ENCODE data around the gene BEGAIN. TPM values are rescaled to one million over a fixed set of nuclear protein-coding genes. Genes with fewer than 3 reads are reported as not detected.

The BEGAIN gene
- total and polyA plus RNA-seq, 7 donors = 0.36 to 1.4 (median 0.60) TPM

- no peaks in the 10 kb centered on the region for H3K36me3 ChIP-seq
- intact Hi-C loops (cut with DNase I) = no loop called here
- DNase-seq = no peak
- H3K4me3 ChIP-seq = no peak overlapping the region
- WGBS, 2 donors = 91 to 92% methylated on average over 9 of the region's 9 CpGs
- H3K27me3 ChIP-seq = peaks cover 0 to 32% (median 4%) of the 10 kb centered on the region in 3 donors
- no peaks in the 10 kb centered on the region for H3K9me3 ChIP-seq
- no peaks in the 10 kb centered on the region for H3K4me1 ChIP-seq
- no peak for TF ChIP-seq POLR2A (IDR thresholded peaks at IDR 0.05)
- no peak overlapping the region for H3K27ac ChIP-seq
Observed at GRCh38 chr14:100560471-100560870, 26.7 kb downstream of the BEGAIN start.

DNA sequence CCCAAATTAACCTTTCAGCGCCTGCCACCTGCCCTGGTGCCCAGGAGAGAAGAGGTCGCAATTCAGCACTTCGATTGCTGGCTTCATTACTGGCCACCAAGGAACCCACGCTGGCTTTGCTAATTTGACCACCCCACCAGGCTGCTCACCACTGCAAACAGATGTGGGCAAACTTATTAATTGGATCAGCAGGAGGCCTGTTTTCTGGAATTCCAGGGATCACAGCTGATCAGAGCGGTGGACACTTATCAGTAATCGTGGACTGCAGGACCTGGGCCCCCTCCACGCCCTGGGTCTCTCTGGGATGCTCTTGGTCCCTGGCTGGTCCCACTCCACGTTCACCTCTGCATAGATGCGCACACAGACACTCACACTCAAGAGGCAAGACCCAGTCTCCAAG is 27.8 kb downstream of the BEGAIN start:
- 81 to 90% methylated on average over 9 of the region's 9 CpGs for WGBS, 2 donors
- Histone ChIP-seq H3K9me3 (no peaks in the 10 kb centered on the region), H3K27me3 (peaks cover 0 to 24% (median 0%) of the 10 kb centered on the region in 3 donors), H3K36me3 (no peaks in the 10 kb centered on the region), H3K4me1 (no peaks in the 10 kb centered on the region), H3K4me3 (no peak overlapping the region), H3K27ac (no peak overlapping the region)
- TF ChIP-seq POLR2A (IDR thresholded peaks at IDR 0.05) = no peak
- intact Hi-C loops (cut with DNase I) = no loop called here
- DNase-seq = no peak

GRCh38 chr14:100558966-100559365 is 28.3 kb downstream of the BEGAIN start:
- Histone ChIP-seq H3K27me3 (peaks cover 0 to 21% (median 0%) of the 10 kb centered on the region in 3 donors), H3K4me3 (no peak overlapping the region), H3K4me1 (no peaks in the 10 kb centered on the region), H3K27ac (no peak overlapping the region), H3K9me3 (no peaks in the 10 kb centered on the region), H3K36me3 (no peaks in the 10 kb centered on the region)
- no peak for DNase-seq
- TF ChIP-seq POLR2AphosphoS5 (IDR thresholded peaks at IDR 0.05) (no peak), CTCF (IDR thresholded peaks at IDR 0.05) (no peak), POLR2A (IDR thresholded peaks at IDR 0.05) (no peak), EP300 (IDR thresholded peaks at IDR 0.05) (no peak)
- intact Hi-C loops (cut with DNase I) = no loop called here
- WGBS, 2 donors = 86 to 91% methylated on average over 8 of the region's 8 CpGs

- Histone ChIP-seq H3K9me3 (no peaks in the 10 kb centered on the region), H3K4me1 (no peaks in the 10 kb centered on the region), H3K36me3 (no peaks in the 10 kb centered on the region), H3K27ac (no peak overlapping the region), H3K4me3 (no peak overlapping the region), H3K27me3 (peaks cover 0 to 13% (median 0%) of the 10 kb centered on the region in 3 donors)
- WGBS, 2 donors = 92 to 96% methylated on average over 11 of the region's 11 CpGs
- no peak for TF ChIP-seq CTCF (IDR thresholded peaks at IDR 0.05)
- no peak for TF ChIP-seq POLR2AphosphoS5 (IDR thresholded peaks at IDR 0.05)
- TF ChIP-seq POLR2A (IDR thresholded peaks at IDR 0.05) = no peak
- TF ChIP-seq EP300 (IDR thresholded peaks at IDR 0.05) = no peak
- no peak for DNase-seq
- intact Hi-C loops (cut with DNase I) = no loop called here
Observed at GRCh38 chr14:100558226-100558625, 29.0 kb downstream of the BEGAIN start.

GRCh38 chr14:100557658-100558057 is 29.6 kb downstream of the BEGAIN start:
- WGBS, 2 donors = 36 to 47% methylated on average over 11 of the region's 11 CpGs
- no peaks in the 10 kb centered on the region for H3K36me3 ChIP-seq
- no peak for DNase-seq
- peaks cover 0 to 8% (median 0%) of the 10 kb centered on the region in 3 donors for H3K27me3 ChIP-seq
- intact Hi-C loops (cut with DNase I) = no loop called here
- H3K27ac ChIP-seq = no peak overlapping the region
- TF ChIP-seq POLR2AphosphoS5 (IDR thresholded peaks at IDR 0.05) = no peak
- TF ChIP-seq CTCF (IDR thresholded peaks at IDR 0.05) = no peak
- TF ChIP-seq POLR2A (IDR thresholded peaks at IDR 0.05) = no peak
- TF ChIP-seq EP300 (IDR thresholded peaks at IDR 0.05) = no peak
- no peaks in the 10 kb centered on the region for H3K4me1 ChIP-seq
- no peak overlapping the region for H3K4me3 ChIP-seq
- no peaks in the 10 kb centered on the region for H3K9me3 ChIP-seq

DNA sequence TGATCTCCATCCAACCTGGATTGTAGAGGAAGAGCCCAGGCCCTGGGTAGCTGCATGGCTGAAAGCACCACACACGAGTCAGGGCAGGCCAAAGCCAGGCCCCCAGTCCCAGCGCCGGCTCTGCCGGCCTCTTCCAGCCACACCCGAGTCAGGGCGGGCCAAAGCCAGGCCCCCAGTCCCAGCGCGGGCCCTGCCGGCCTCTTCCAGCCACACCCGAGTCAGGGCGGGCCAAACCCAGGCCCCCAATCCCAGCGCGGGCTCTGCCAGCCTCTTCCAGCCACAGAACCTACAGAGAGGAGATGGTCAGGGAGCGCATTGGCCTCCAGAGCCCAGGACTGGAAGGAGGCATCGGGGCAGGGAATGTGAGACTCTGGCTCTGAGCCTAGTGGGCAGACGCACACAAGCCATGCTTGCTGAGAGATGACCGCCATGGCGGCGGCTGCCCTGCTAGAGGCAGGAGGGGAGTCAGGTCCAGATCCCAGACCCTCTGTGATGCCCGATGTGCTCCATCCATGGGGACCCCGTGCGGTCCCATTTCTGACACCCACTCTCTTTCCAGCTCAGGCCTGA is 30.2 kb downstream of the BEGAIN start:
- Histone ChIP-seq H3K36me3 (no peaks in the 10 kb centered on the region), H3K4me1 (no peaks in the 10 kb centered on the region), H3K4me3 (no peak overlapping the region), H3K27me3 (peaks cover 0 to 4% (median 0%) of the 10 kb centered on the region in 3 donors), H3K9me3 (no peaks in the 10 kb centered on the region), H3K27ac (no peak overlapping the region)
- no peak for DNase-seq
- 40 to 78% methylated on average over 22 of the region's 22 CpGs for WGBS, 2 donors
- intact Hi-C loops (cut with DNase I) = no loop called here
- TF ChIP-seq POLR2A (IDR thresholded peaks at IDR 0.05) = no peak
- no peak for TF ChIP-seq POLR2AphosphoS5 (IDR thresholded peaks at IDR 0.05)
- TF ChIP-seq EP300 (IDR thresholded peaks at IDR 0.05) = no peak
- no peak for TF ChIP-seq CTCF (IDR thresholded peaks at IDR 0.05)
